AG08395 (cell line): ENCODE measurements around the gene ACTR8.

Experiments used
- DNase-seq: peaks from one replicate; pipeline ENCODE4 v3.0.0; 2012; ENCODE audit warnings: mixed read lengths, low spot score

Gene ACTR8

DNA sequence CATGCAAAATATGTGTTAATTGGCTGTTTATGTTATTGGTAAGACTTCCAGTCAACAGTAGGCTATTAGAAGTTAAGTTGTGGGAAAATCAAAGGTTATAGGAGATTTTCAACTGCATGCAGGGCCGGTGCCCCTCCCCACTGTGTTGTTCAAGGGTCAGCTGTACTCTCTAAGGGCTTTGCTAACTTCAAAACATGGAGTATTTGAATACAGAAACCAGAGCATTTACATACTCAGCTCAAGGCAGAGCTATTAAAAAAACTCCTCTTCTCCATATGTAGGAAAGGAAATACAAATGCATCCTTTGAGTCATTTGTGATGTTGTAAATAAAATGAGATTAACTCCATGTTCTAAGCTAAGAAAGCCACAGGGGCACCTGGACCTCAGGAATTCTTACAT, 18.8 kb downstream of the ACTR8 start:
- DNase-seq, result no peak

DNA sequence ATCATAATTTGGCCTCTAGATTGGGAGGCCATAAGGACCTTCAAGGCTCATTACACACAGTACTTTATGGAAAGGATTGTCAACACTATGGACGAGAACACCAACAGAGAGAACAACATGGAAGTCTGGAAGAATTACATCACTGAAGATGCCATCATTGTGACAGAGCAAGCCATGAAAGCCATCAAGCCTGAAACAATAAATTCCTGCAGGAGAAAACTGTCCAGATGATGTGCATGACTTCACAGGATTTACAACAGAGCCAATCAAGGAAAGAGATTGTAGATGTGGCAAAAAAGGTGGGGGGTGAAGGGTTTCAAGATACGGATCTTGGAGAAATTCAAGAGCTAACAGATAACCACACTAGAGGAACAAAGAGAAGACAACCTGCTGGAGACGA, 19.7 kb downstream of the ACTR8 start:
- DNase-seq, result no peak

DNA sequence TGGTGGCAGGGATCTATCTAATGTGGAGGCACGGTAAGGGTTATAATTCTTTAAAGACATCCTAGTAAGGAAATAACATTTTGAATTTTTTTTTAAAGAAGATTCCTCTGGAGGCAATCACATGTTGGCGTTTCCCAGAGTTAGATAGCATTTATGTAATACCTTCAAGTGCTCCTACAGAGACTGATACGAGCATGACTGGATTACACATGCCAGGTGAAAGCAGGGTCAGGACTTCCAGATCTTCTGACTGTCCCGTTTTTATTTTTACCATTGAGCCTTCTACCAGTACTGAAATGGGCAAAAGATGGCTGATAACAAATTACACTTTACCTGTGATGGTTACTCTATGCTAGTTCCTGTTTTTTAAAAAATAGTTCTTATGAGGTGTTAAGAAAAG, 21.8 kb downstream of the ACTR8 start:
- DNase-seq, result no peak

DNA sequence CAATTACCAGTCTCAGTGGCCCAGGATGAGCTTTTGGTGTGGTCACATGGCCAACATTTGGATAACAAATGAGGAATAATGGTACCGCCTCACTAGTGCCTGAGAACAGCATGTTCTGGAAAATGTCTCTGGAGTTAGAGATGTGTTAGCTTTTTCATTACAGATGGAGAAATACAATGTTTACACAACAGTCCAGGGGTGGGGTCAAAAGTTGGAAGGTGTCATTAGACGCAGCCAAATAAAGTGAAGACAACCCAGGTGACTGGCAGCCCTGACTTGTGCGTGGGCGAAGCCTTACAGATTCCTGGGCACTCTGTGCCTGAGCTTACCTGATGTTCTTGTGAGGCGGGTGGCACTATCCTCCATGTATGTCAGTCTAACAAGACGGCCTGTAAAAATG, 22.8 kb downstream of the ACTR8 start:
- no peak for DNase-seq

DNA sequence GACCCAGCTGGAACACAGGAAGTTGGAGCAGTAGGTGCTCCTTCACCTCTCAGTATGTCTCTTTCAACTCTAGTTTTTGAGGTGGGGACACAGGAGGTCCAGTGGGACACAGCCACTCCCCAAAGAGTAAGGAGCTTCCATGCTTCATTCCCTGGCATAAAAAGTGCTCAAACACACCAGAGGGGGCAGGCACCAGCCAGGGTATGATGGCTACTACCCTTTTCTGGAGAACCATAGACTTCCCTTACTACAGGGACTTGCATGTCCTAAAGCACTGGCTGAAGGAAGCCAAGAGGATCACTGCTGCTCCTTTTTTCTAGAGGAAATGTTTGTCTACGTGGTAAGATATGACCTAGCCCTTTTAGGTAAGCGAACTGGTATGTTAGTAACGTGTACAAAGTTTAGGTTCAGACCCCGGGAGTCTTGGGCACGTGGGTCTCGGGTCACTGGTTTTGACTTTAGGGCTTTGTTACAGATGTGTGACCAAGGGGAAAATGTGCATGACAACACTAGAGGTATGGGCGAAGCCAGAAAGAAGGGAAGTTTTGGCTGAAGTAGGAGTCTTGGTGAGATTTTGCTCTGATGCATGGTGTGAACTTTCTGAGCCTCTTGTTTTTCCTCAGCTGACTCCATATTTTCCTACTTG, 23.7 kb downstream of the ACTR8 start:
- no peak for DNase-seq

DNA sequence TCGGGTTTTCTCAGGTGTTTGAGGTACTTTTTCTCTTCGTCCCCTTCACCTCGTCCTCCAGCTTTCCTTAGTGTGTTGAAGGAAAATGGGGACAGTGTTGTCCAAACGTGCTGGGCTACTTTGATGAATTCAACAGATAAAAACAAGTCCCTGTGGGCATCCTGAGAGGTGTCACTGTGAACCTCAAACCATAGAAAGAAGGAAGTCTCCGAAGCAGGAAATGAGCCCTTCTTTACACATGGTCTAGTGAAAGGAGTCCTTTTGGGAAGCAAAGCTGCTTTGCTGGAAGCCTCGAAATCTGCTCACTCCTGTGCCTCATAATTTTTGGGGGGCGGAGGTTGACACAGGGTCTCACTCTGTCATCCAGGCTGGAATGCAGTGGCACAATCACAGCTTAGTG, 25.0 kb downstream of the ACTR8 start:
- no peak for DNase-seq

DNA sequence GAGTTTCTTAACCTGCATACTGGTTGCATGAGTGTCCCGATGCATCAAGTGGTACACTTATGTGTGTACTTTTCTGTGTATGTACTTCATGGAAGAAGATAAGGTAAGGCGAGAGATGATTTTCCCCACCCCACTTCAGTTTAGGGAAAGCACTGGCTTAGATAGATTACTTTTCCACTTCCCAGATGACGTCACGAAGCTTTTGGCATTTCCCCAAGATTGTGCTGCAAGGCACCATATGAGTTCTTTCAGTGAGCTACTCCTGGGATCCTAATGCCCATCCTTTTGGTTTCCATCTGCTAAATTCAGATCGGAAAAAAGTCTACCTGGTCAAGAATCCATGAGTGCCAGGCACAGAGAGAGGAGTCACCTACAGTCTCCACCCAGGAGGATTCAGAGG, 31.1 kb downstream of the ACTR8 start:
- DNase-seq, result peak; percentile 24

DNA sequence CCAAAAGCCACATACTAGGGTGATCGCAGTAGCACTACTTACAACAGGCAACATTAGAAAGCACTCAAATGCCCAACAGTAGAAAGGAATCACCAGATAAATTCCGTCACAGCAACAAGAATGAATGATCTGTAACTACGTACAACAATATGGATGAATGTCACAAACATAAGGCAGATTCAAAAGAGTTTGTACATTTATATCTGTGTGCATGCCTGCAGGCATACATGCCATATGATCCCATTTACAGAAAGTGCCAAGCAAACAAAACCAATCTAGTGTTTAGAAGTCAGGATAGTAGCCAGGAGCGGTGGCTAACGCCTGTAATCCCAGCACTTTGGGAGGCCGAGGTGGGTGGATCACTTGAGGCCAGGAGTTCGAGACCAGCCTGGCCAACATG, 32.0 kb downstream of the ACTR8 start:
- no peak for DNase-seq

DNA sequence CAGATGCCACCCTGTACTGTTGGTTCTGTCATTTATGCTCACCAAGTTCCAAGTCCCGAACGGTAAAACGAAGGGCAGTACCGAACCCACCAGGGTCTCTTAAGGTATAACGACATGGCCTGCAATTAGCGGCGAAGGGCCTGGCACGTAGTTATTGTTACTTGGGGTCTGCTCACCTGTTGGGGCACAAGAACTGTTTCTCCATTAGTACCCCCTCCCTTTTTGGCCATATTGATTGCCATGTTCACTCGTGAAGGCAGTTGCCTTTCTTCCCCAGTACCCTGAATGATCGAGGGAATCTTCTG, 35.1 kb downstream of the ACTR8 start:
- no peak for DNase-seq

DNA sequence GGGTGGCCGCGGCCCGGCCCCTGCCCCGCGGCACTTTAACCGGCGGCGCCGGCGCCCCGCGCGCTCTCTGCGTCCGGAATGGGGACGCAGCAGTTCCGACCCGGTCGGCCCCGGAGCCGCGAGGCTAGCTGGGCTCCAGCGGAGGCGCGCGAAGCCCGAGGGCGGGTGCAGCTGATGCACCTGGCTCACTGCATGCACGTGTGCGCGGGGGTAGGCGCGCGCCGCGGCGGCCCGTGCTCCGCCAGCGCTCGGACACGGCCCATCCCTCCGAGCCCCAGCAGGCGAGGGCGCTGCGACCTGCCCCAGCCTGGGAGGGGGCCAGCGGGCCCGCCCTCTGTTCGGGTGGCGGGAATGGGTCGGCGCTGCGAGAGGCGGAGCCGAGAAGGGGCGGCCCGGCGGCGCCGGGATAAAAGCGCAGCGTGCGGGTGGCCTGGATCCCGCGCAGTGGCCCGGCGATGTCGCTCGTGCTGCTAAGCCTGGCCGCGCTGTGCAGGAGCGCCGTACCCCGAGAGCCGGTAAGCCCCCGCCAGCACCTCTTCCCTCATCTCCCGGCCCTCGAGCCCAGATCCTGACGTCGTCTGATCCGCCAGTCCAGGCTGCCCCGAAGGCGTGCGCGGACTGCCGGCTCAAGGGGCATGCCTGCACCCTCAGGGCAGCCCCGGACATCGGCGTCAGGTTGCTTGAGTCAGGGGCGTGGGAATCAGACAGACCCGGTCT, 35.7 kb downstream of the ACTR8 start, which contains the start of the genes CHDH and IL17RB:
Gene CHDH (minus strand): TSS at position 286 of the 717 bp plus-strand sequence. CDS start 22,411 bp downstream, outside the sequence.
Gene IL17RB (plus strand): TSS at position 435 of the 717 bp plus-strand sequence. CDS start 21 bp downstream, at position 456.
- peak; percentile 19 for DNase-seq

DNA sequence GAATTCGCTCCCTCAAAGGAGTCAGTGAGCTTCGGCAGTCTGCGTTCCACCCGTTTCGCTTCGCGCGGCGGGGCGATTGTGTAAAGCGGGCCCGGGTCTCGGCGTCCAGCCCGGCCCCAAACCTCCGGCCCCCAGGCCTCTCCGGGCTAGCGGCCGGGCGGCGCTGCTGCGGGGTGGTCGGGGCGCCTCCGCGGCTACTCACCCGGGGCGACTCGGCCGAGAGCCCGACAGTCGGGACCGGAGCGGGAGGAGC, 36.1 kb downstream of the ACTR8 start:
- DNase-seq, result no peak

DNA sequence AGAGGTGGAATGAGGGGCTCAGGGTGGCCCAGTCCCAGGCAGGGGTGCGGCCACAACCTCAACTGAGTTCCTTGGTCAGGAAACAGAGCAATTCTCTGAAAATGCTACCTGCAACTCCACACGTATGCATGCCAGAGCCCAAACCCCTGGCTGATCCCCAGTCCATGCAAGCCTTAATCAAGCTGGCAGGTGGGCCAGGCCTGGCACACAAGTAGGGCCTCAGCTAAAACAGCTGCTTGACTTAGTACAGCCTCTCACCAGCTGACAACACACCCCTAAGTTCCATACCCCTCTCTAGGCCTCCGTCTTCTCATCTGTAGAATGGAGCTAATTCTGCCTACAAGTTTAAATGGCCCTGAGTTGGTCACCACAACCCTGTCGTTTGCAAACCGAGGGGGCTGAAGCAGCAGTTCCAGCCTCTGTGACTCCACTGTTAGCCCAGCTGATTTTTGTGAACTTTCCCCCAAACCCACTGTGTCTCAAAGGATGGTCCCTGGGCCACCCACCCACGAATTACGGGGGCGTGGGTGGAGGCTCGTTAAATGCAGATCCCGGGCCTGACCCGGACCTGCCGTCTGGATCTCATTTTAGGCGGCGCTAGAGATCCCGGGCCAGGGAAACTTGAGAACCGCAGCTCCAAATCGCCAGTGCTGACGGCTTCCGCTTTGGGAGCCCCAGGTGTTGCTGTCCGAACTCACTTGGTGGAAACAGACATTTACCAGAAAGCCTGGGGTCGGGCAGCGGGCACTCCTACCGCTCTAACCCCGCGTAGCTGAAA, 36.7 kb downstream of the ACTR8 start:
- peak; percentile 58 for DNase-seq

DNA sequence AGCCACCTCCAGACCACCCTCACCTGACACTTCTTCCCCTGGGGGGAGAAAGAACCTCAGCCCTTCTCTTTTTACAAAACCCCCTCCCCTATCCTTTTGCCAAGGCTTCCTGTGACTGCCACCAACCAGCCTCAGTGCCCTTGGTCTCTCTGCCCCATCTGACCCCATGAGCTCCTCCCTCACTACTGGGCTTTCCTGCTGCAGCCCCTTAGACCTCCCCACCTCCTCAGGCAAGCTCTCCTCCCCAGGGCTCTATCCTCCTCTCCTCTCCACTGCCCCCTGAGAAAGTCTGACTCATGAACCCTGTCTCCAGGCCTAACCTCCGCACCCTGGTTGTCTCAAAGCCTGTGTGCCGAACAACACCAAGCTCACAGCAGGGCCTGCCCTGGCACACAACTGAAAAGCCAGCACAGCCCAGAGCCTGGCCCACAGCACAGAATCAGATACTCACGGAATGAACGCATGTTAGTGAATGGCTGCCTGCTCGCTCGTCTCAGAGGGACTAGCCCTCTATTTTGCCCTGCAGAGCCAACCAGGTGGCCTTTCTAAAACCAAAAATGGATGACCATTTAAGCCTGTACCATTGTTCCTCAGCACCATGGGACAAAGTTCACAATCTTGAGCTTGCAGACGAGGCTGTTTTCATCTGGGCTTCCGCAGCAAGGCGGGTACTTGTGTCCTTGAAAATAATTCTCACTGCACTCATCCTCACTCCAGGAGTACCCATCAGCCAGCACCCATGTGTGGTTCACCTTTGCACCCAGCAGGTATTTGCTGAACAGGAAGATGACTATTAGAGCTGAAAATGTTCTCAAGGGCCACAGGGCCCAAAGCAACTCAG, 37.5 kb downstream of the ACTR8 start:
- no peak for DNase-seq

DNA sequence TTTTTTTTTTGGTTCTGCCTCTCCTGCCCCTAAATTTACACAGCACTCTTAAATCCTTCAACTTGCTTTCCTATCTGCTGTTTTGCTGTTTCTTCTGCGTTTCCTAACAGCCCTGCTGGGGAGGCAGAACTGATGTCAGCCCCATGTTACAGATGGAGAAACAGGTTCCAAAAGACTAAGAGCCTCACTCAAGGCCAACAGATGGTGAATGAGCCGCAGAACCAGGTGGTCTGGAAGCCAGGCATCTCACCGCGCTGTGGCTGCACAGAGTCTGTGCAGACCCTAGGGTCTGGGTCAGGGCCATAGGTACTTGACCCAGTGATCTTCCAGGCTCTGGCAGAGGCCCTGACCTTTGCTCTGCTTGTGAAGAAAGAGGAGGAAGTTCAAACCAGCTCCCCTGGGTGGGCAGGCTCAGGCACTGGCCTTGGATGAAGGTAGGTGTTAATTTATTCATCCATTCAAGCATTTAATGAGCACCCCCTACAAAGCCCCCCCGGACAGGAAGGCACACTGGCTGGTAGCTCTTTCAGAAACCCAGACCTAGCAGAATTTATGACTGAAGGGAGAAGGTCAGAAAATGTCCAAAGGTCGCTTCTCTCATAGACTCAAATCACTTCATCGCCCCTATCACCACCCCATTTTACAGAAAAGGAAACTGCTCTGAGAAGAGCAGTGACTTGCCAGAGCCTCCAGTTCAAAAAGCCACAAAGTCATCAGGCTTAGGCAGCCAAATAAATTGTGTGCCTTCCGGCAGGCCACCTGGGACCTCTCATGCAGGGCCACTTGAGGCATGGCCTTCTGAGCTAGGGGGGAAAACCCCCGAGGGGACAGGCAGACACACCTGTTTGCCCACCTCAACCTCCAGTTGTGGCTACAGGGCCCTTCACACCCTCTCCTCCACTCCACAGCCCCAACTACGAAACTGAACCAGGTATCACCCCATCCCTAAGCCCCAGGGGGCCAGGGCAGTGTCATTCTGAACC, 38.5 kb downstream of the ACTR8 start:
- no peak for DNase-seq

DNA sequence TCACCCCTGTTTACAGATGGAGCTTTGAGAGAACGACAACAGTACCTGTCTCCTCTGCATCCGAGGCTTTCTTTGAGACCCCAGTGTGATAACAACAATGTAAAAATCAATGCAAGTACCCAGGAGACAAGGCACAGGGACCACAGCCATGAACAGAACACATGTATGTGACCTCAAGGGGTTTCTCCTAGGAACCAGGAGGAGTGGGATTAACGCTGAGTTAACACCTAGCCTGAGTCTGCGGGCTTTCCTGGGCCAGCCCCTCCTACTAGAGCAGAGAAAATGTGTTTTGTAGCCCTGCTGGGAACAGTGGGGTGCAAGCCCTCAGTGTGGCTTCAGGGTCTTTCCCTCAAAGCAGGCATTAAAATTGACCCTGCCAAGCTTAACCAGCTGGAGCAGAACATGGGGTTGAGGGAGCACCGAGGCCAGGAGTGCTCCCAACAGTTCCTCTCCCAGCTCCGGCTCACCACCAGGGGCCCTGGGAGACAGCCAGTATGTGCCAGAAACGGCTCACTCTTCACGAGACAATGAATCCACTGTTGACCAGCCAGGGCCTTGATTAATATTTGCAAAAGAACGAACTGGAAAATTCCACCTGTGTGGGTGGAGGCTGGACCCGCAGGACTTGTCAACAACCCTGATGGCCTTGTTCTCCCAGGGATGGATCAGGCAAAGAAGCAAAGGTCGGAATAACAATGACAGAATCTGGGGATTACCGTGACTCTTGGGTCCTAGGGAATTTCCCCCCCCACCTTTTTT, 39.3 kb downstream of the ACTR8 start:
- no peak for DNase-seq

DNA sequence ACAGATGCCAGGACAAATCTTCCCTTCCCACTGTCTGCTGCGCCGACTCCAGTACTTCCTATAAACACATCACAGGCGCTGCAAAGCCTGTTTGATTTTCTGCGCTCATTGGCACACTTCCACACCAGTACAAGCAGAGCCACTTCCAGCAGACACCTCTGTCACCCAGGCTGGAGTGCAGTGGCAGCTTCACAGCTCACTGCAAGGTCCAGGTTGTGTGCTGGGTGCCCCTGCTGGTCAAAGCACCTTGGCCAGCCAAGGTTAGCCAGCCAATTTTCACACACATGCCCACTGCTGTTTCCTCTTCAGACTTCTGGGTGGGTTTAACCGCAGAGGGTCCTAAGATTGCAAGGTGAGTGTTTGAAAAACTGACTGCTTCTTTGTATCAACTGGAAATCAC, 40.7 kb downstream of the ACTR8 start:
- no peak for DNase-seq

DNA sequence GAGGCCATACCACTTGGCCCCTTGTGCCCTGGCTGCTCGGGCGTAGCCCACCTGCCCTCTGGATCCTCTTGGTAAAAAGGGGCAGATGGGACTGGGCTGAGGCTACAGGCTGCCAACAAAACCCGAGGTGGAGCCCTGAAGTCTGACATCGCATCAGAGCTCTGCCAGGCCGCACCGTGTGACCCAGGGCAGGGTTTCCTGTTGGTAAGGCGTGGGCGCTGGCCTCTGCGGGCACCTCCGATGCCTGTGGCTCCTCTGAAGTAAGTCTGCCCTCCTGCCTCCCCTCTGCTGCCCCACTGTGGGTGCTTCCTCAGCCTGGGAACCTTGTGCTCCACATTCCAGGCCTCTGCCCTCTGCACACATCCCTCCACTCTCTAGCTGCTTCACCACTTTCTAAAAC, 44.6 kb downstream of the ACTR8 start:
- no peak for DNase-seq

DNA sequence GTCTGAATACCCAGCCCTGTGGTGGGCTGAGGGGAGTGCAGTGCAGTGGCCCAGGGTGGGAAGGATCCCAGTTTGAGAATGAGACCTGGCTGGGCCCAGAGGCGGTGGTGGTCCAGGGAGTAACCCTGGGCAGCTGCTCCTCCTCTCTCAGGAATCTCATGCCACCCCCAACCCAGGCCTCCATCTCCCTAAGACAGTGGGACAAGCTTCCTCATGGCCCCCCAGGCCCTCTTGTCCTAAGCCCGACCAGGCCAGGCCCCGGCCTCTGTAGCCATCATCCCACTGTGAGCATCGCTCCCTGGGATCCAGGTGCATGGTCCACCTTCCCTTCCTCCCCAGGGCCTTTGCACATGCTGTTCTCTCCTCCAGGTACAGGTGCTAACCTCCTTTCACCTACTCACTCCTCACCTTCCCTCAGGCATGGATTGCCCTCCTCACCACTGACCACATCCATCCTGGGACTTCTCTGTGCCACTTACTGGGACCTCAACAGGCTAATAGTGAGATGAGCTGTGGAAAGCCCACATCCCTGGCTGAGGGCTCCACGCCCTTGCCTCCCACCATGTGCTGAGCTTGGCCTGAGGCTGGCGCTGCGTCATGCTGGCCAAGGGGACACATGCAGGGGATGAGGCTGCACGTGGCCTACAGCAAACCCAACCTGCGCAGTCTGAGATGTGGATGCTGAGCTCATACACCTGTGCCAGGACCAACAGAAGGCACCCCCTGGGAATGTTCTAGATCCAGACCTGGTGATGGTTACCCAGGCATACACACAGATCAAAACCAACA, 45.7 kb downstream of the ACTR8 start:
- DNase-seq, result no peak

DNA sequence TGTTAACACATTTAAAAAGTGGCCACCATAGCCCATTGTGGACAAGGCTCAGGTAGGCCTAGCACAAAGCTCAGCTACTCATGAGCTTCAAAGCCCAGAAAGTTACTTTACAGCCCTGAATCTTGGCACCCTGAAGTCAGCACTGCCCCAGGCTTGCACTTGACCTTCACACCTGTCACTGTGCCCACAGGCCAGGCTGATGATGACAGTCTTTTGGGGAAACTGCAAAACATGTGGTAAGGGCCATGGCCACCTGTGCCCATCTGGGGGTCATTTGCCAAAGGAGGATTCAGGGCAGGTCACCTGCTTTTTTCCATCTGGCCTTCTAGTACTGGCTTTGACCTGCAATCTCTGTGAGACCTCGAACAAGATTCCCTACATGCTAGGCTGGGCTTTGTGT, 46.7 kb downstream of the ACTR8 start:
- no peak for DNase-seq
